ENCODE results near the gene LAMA2. TPM values are rescaled to one million over a fixed set of nuclear protein-coding genes. Genes with fewer than 3 reads are reported as not detected.

The LAMA2 gene
- total RNA-seq, 1 donor from 2014 or later = 18.0 TPM

GRCh38 chr6:128952902-128953301 lies 70.0 kb downstream of the LAMA2 start:
- no peaks in the 10 kb centered on the region for H3K4me1 Mint-ChIP-seq (ENCODE audit: unreplicated experiment)
- no peak overlapping the region for H3K4me3 Mint-ChIP-seq (ENCODE audit: unreplicated experiment)
- DNase-seq (ENCODE audit: extremely low spot score, unreplicated experiment) = no peak
- H3K9me3 Mint-ChIP-seq (ENCODE audit: unreplicated experiment) = no peaks in the 10 kb centered on the region
- H3K27me3 Mint-ChIP-seq (ENCODE audit: unreplicated experiment) = peaks cover 26% of the 10 kb centered on the region
- H3K27ac Mint-ChIP-seq (ENCODE audit: unreplicated experiment) = no peak overlapping the region
- no peak for TF ChIP-seq CTCF (IDR thresholded peaks at IDR 0.05)
- no peaks in the 10 kb centered on the region for H3K36me3 Mint-ChIP-seq (ENCODE audit: unreplicated experiment)

GRCh38 chr6:128954308-128955043 lies 71.5 kb downstream of the LAMA2 start:
- H3K36me3 Mint-ChIP-seq (ENCODE audit: unreplicated experiment) = no peaks in the 10 kb centered on the region
- no peak for TF ChIP-seq CTCF (IDR thresholded peaks at IDR 0.05)

GRCh38 chr6:128963561-128963960 lies 80.6 kb downstream of the LAMA2 start:
- TF ChIP-seq CTCF (IDR thresholded peaks at IDR 0.05) = no peak
- Mint-ChIP-seq H3K27me3 (ENCODE audit: unreplicated experiment) (peaks cover 12% of the 10 kb centered on the region), H3K36me3 (ENCODE audit: unreplicated experiment) (no peaks in the 10 kb centered on the region), H3K9me3 (ENCODE audit: unreplicated experiment) (no peaks in the 10 kb centered on the region), H3K4me1 (ENCODE audit: unreplicated experiment) (peaks cover 3% of the 10 kb centered on the region), H3K4me3 (ENCODE audit: unreplicated experiment) (no peak overlapping the region), H3K27ac (ENCODE audit: unreplicated experiment) (no peak overlapping the region)
- DNase-seq (ENCODE audit: extremely low spot score, unreplicated experiment) = no peak

More at GRCh38 chr6:128954308-128955043, 71.5 kb downstream of the LAMA2 start:
- Mint-ChIP-seq H3K4me1 (ENCODE audit: unreplicated experiment) (no peaks in the 10 kb centered on the region), H3K9me3 (ENCODE audit: unreplicated experiment) (no peaks in the 10 kb centered on the region), H3K4me3 (ENCODE audit: unreplicated experiment) (no peak overlapping the region), H3K27ac (ENCODE audit: unreplicated experiment) (no peak overlapping the region), H3K27me3 (ENCODE audit: unreplicated experiment) (peaks cover 35% of the 10 kb centered on the region)
- DNase-seq (ENCODE audit: extremely low spot score, unreplicated experiment) = no peak

- no peak for TF ChIP-seq CTCF (IDR thresholded peaks at IDR 0.05)
- Mint-ChIP-seq H3K4me3 (ENCODE audit: unreplicated experiment) (no peak overlapping the region), H3K36me3 (ENCODE audit: unreplicated experiment) (no peaks in the 10 kb centered on the region), H3K27me3 (ENCODE audit: unreplicated experiment) (peaks cover 7% of the 10 kb centered on the region), H3K27ac (ENCODE audit: unreplicated experiment) (no peak overlapping the region), H3K4me1 (ENCODE audit: unreplicated experiment) (peaks cover 3% of the 10 kb centered on the region), H3K9me3 (ENCODE audit: unreplicated experiment) (no peaks in the 10 kb centered on the region)
- DNase-seq (ENCODE audit: extremely low spot score, unreplicated experiment) = no peak
Observed at GRCh38 chr6:128964233-128964755, 81.4 kb downstream of the LAMA2 start.

GRCh38 chr6:128964771-128965170 lies 81.8 kb downstream of the LAMA2 start:
- H3K4me3 Mint-ChIP-seq (ENCODE audit: unreplicated experiment) = no peak overlapping the region
- H3K4me1 Mint-ChIP-seq (ENCODE audit: unreplicated experiment) = peaks cover 3% of the 10 kb centered on the region
- no peaks in the 10 kb centered on the region for H3K9me3 Mint-ChIP-seq (ENCODE audit: unreplicated experiment)
- H3K36me3 Mint-ChIP-seq (ENCODE audit: unreplicated experiment) = no peaks in the 10 kb centered on the region
- H3K27ac Mint-ChIP-seq (ENCODE audit: unreplicated experiment) = no peak overlapping the region
- H3K27me3 Mint-ChIP-seq (ENCODE audit: unreplicated experiment) = peaks cover 4% of the 10 kb centered on the region
- DNase-seq (ENCODE audit: extremely low spot score, unreplicated experiment) = no peak
- no peak for TF ChIP-seq CTCF (IDR thresholded peaks at IDR 0.05)

All from osteocyte (in vitro differentiated cells).